CD4-positive, alpha-beta T cell treated with Interleukin-6 at 100 ng/mL for 8 hours (primary cell): ENCODE data around the gene LRP3.
"Not testable (repeated sequence)": the region's sequence is repeated elsewhere in the genome, so short reads cannot be mapped to it uniquely, and the experiment has no call there.

Experiments used
- DNase-seq: peaks from one replicate; pipeline ENCODE4 v3.0.0-alpha.2; 2020; ENCODE audit warnings: mixed read lengths, low spot score

Gene LRP3, protein sequence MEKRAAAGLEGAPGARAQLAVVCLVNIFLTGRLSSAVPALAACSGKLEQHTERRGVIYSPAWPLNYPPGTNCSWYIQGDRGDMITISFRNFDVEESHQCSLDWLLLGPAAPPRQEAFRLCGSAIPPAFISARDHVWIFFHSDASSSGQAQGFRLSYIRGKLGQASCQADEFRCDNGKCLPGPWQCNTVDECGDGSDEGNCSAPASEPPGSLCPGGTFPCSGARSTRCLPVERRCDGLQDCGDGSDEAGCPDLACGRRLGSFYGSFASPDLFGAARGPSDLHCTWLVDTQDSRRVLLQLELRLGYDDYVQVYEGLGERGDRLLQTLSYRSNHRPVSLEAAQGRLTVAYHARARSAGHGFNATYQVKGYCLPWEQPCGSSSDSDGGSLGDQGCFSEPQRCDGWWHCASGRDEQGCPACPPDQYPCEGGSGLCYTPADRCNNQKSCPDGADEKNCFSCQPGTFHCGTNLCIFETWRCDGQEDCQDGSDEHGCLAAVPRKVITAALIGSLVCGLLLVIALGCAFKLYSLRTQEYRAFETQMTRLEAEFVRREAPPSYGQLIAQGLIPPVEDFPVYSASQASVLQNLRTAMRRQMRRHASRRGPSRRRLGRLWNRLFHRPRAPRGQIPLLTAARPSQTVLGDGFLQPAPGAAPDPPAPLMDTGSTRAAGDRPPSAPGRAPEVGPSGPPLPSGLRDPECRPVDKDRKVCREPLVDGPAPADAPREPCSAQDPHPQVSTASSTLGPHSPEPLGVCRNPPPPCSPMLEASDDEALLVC

DNA sequence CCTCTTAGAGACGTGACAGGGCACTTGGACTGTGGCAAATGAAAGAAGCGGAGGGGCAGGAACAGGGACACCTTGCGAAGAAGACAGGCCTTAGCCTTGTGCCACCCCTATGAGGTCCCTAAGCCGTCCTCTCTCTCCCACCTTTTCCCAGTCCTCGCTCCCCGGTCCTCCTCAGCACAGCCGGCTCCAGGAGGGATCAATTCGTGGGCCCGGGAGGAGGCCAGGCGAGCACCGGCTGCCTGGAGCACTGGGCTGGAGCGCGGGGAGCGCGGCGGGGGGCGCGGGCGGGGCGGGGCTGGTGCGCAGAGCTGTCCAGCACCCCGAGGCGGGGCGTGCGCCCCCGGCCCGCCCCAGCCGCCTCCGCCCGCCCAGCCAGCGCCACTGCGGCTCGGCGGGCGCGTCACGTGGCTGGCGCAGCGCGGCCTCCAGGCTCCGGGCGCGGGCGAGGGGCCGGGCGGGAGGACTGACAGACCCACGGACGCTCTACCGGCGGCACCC, at the start of gene LRP3:
Gene LRP3, plus strand, starts transcription at position 466 of the 498 bp plus-strand sequence. CDS start 456 bp downstream, outside the sequence.
- no peak for DNase-seq

DNA sequence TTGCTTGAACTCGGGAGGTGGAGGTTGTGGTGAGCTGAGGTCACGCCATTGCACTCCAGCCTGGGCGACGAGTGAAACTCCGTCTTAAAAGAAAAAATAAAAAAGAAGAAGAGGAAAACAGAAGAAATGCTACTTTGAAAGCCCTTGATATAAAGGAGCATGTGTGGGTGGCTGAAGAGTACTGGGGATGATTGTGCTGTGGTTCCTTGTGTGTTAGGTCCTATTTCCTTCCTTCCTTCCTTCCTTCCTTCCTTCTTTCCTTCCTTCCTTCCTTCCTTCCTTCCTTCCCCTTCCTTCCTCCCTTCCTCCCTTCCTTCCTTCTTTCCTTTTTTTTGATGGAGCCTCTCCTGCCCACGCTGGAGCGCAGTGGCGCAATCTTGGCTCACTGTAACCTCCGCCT, 47.9 kb upstream of the LRP3 start:
- no peak for DNase-seq

DNA sequence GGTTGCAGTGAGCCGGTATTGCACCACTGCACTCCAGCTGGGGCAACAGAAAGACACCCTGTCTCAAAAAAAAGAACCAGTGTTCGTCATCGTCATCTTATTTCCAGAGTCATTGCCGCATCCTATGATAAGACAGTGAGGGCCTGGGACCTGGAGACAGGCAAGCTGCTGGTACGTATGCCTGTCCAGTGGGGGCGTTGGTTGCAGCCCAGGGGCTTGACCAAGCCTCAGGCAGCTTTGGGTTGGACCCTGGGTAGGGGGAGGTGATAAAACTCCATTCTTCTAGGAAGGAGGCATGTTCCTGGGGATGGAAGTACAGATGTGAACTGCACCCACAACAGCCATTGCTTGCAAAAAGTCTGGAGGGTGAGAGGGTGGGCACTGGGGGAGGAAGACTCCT, 46.6 kb upstream of the LRP3 start:
- no peak for DNase-seq

DNA sequence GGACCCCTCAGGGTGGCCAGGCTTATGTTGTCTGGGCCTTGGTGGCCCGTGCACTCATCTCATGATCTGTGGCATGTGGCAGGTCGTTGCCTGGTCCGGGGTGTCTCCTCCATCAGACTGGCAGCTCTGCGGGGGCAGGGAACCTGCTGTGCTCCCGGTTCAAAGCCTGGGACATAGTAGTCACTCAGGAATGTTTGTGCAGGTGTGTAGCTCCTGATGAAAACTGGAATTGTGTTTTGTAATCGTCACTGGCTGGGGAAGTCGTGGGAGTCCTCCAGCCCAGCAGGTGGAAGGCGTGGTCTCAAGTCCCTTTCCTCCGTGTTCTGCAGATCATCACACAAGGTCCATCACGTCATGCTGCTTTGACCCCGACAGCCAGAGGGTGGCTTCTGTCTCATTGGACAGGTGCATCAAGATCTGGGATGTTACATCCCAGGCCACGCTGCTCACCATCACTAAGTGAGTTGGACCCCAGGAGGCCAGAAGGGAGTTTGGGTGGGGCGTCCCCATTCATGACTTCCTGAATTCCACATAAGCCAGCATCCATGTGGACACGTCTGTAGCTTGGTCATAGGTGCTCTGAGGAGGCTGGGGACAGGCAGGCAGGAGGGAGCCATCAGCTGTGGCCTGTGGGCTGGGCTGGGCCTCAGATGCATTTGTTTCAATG, 43.1 kb upstream of the LRP3 start:
- DNase-seq, result no peak

DNA sequence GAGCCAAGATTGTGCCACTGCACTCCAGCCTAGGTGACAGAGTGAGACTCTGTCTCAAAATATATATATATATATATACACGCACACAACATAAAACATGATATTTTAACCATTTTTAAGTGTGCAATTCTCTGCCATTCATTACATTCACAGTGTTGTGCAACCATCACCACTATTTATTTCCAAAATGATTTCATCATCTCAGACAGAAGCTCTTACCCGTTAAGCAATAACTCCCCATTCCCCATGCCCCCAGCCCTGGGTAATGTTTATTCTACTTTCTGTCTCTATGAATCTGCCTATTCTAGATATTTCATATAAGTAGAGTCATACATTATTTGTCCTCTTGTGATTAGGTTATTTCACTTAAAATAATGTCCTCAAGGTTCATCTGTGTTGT, 42.0 kb upstream of the LRP3 start:
- no peak for DNase-seq

DNA sequence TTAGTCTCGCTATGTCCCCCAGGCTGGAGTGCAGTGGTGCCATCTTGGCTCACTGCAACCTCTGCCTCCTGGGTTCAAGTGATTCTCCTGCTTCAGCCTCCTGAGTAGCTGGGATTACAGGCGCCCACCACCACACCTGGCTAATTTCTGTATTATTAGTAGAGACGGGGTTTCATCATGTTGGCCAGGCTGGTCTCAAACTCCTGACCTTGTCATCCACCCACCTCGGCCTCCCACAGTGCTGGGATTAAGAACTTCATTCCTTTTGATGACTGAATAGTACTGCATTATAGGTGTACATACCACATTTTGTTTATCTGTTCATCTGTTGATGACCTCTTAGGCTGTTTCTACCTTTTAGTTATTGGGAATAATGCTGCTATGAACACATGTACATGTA, 41.5 kb upstream of the LRP3 start:
- not testable (repeated sequence) for DNase-seq

DNA sequence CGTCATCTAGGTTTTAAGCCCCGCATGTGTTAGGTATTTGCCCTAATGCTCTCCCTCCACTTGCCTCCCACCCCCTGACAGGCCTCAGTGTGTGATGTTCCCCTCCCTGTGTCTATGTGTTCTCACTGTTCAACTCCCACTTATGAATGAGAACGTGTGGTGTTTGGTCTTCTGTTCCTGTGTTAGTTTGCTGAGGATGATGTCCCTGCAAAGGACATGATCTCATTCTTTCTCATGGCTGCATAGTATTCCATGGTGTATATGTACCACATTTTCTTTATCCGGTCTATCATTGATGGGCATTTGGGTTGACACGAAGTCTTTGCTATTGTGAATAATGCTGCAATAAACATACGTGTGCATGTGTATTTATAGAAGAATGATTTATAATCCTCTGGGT, 39.8 kb upstream of the LRP3 start:
- DNase-seq, result not testable (repeated sequence)

DNA sequence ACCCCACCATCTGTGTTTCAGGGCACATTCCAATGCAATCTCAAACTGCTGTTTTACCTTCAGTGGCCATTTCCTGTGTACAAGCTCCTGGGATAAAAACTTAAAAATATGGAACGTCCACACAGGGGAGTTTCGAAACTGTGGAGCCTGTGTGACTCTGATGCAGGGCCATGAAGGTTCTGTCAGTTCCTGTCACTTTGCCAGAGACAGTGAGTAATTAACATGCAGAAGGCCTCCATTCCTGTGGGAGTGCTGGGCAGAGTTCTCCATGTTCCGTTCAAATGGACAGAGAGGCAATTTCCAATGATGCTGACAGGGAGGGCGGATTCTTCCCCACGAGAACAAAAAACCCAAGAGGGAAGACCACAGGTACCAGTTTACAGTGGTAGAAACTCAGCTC, 37.8 kb upstream of the LRP3 start:
- no peak for DNase-seq

DNA sequence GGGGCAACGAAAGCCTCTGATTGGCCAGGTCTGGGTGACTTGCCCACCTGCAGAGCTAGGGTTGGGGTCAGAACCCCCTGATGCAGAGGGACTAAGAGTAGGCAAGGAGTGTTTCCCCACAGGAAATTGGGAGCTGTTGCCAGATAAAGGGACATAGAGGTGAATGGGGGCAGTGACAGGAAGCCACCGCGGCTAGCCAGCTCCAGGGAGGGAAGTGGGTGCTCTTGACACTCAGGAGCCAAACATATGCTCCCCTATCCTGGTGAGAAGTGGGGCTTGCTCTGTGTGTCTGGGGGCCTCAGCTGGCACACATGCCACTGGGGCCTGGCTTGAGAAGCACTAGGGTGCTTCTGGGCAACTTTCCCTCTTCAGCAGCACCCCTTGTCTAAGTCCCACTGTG, 36.2 kb upstream of the LRP3 start:
- DNase-seq, result no peak

DNA sequence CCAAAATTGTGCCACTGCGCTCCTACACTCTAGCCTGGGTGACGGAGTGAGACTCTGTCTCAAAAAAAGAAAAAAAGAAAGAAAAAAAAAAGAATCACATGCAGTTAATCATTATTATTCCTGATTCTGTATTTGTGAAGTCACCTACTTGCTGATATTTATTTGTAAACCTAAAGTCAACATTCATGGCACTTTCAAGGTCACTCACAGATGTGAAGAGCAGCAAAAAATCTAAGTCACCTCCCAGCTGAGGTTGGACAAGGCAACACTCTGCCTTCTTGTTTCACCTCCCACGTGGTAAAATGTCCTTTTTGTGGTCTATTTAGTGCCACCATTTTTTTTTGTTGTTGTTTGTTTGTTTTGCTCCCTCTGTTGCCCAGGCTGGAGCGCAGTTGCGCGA, 35.8 kb upstream of the LRP3 start:
- no peak for DNase-seq

DNA sequence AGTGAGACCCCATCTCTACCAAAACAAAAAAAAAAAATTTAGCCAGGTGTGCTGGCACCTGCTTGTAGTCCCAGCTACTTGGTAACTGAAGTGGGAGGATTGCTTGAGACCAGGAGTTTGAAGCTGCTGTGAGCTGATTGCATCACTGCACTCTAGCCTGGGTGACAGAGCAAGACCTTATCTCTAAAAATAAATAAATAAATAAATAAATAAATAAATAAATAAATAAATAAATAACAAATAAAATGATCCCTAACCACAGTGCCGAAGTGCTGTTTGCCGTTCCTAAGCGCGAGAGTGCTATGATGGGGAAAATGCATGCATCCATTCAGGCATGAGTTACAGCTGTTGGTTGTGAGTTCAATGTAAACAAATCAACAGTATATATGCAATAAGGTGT, 35.0 kb upstream of the LRP3 start:
- DNase-seq, result no peak

DNA sequence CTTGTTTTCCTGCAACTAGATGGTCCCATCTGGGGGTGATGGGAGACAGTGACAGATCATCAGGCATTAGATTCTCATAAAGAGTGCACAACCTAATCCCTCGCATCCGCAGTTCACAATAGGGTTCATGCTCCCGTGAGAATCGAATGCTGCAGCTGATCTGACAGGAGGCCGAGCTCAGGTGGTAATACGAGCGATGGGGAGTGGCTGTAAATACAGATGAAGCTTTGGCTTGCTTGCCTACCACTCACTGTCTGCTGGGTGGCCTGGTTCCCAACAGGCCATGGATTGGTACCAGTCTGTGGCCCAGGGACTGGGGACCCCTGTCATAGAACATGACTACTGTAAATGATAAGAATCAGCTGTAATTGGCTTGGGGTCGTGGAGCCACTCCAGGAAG, 34.2 kb upstream of the LRP3 start:
- DNase-seq, result no peak

DNA sequence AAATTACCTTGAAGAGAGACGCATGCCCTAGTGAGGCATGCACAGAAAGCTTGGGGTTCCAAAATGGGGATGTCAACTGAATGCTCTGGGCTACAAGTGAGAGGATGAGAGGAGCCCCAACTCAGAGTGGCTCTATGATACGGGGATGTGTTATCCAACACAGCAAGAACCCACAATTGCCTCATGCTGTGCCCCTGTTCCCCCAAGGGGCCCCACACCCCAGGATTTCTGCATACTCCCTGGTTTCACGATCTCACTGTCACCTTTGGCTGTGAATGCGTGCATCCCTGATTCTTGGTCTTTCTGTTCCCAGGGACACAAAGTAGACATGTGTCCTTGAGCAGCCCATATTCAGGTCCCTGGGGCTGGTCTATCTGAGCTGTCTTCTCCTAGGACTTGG, 32.9 kb upstream of the LRP3 start:
- no peak for DNase-seq

DNA sequence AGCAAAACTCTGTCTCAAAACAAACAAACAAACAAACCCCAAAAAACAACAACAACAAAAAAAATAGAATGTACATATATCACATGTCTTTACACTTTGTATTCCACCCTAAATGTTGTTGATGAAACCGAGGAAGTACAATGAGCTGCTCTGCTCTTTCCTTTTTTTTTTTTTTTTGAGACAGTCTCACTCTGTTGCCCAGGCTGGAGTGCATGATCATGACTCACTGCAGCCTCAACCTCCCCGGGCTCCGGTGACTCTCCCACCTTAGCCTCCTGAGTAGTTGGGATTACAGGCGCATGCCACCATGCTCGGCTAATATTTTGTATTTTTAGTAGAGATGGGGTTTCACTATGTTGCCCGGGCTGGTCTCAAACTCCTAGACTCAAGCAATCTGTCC, 30.6 kb upstream of the LRP3 start:
- no peak for DNase-seq

DNA sequence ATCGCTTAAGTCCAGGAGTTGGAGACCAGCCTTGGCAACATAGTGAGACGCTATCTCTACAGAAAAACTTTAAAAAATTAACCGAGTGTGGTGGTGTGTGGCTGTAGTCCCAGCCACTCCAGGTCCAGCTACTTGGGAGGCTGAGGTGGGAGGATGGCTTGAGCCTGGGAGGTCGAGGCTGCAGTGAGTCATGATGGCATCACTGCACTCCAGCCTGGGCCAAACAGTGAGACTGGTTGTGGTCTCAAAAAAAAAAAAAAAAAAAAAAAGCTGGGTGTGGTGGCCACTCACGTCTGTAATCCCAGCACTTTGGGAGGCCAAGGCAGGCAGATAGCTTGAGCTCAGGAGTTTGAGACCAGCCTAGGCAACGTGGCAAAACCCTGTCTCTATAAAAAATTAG, 28.1 kb upstream of the LRP3 start:
- DNase-seq, result not testable (repeated sequence)

DNA sequence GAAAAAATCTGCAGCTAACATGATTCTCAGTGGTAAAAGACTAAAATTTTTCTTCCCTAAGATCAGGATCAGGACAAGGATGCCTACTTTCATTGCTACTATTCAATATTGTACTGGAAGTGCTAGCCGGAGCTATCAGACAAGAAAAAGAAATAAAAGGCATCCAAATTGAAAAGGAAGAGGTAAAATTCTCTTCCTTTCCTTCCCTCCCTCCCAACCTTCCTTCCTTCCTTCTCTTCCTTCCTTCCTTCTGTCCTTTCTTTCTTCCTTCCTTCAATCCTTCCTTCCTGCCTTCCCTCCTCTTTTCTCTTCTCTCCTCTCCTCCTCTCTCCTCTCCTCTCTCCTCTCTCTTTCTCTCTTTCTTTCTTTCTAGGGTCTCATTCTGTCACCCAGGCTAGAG, 26.7 kb upstream of the LRP3 start:
- DNase-seq, result no peak

DNA sequence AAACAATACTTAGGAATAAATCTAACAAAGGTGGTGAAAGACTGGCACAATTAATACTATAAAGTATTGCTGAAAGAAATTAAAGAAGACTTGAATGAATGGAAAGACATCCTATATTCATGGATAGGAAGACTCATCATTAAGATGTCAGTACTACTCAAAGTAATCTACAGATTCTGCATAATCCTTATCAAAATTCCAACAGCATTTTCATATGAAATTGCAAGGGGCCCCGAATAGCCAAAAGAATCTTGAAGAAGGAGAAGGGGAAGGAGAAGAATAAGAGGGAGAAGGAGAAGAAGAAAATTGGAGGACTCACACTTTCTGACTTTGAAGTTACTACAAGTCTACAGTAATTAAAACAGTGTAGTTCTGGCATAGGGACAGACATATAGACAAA, 25.6 kb upstream of the LRP3 start:
- DNase-seq, result no peak

DNA sequence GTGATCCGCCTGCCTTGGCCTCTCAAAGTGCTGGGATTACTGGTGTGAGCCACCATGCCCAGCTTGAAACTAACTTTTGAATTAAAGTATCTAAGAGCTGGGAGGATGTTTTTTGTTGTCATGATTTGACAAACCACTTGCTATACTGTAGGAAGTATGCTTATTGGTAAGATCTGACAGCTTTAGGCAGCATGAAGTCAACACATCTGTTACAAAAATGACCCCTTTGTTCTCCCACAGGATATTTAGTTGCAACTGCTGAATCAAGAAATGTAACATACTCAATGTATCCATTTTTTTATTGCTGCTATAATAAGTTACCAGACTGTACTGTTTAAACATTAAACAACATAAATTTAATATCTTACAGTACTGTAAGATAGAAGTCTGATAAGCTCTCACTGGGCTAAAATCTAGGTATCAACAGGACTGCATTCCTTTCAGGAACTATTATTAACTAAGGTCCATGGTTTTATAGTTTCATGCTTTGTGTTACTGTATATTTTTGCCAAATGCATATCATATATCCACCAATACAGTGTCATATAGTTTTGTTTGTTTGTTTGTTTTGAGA, 22.8 kb upstream of the LRP3 start:
- no peak for DNase-seq

DNA sequence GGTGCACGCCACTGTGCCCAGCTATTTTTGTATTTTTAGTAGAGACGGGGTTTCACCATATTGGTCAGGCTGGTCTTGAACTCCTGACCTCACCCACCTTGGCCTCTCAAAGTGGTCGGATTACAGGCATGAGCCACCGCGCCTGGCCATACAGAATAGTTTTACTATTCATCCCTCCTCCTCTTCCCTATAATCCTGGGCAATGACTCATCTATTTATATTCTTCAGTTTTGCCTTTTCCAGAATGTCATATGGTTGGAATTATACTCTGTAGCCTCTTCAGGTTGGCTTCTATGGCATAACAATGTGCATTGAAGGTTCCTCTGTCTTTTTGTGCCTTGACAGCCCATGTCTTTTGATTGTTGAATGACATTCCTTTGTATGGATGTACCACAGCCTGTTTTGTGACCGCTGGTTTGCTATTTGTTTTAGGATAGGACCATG, 22.2 kb upstream of the LRP3 start:
- DNase-seq, result no peak

DNA sequence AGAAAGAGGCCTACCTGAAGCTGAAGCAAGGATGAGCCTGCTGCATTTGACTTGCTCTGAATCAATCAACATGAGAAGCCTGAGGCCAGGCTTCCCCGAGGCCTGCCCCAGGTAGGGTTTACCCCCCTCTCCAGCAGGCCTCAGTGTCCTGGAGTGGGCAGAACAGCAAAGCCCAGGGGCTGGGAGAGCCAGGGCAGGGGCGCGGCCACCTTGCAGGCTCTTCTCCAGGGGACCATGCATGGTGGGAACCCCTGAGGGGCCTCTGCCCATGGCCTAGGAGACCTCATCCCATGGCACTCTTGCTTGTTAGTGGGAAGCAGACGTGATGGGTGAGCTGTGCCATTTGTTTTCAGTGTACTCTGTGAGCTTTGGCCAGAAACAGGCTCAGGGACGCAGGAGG, 19.9 kb upstream of the LRP3 start:
- no peak for DNase-seq

DNA sequence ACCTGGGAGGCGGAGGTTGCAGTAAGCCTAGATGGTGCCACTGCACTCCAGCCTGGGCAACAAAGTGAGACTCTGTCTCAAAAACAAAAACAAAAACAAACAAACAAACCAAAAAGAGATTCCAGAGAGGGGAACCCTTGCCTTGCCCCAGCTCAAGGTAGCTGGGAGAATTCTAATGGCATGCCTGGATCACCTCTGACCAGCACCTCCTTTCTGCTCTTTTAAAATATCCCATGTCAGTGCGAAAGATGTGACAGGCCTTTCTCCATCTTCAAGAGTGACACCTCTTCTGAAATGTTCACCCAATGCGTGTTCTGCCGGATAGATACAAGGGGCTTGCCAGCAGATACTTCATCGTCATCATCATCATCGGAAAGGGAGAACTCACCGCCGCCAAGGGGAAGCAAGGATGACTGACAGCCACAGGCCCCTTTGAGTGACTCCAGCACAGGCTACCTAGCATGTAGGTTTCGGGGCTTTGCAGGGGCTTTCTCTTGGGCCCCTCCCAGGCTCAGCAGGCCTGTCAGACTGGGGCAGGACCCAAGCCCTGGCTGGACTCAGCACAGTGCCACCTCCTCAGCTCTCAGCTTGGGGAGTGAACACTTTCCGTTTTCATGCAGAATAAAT, 18.9 kb upstream of the LRP3 start:
- DNase-seq, result no peak
